Keratinocyte (primary cell): ENCODE results near the gene PNMA8B. TPM values are rescaled to one million over a fixed set of nuclear protein-coding genes. Genes with fewer than 3 reads are reported as not detected.
A peak's percentile ranks its signal among the peaks of the same experiment; 100 is the strongest.

Experiments used
- DNase-seq: peaks from one replicate; pipeline ENCODE4 v3.0.0-alpha.2; 2011; ENCODE audit warnings: low read depth, missing footprints, low spot score
- FAIRE-seq: peaks from 2 replicates; lab custom pipeline; 2011; peaks lifted over from hg19 to GRCh38; lab: Jason Lieb, UNC
- H2AFZ ChIP-seq: 2 replicates; pipeline ENCODE4 v1.6.0; 2012; ENCODE audit warnings: low read length, control low read depth, inconsistent platforms; ENCODE audit not compliant: control insufficient read depth
- H3K27ac ChIP-seq: 2 replicates; pipeline ENCODE4 v1.5.1; 2011; ENCODE audit warnings: low read length; ENCODE audit not compliant: control insufficient read depth, insufficient read depth
- H3K27me3 ChIP-seq: 3 replicates; pipeline ENCODE4 v1.6.0; 2011; ENCODE audit warnings: low read length; ENCODE audit not compliant: control insufficient read depth, insufficient read depth; ENCODE audit errors: extremely low read depth
- H3K36me3 ChIP-seq, 2 experiments: 2 replicates in 1 of 2; 3 replicates in 1 of 2; pipeline ENCODE4 v1.5.1; 2011; ENCODE audit warnings: low read length in 2 of 2, mild to moderate bottlenecking in 1 of 2; ENCODE audit not compliant: control insufficient read depth in 2 of 2, insufficient read depth in 2 of 2; ENCODE audit errors: extremely low read depth in 1 of 2
- H3K4me1 ChIP-seq: 3 replicates; pipeline ENCODE4 v1.5.1; 2011; ENCODE audit warnings: low read length; ENCODE audit not compliant: control insufficient read depth, insufficient read depth; ENCODE audit errors: extremely low read depth
- H3K4me2 ChIP-seq: 3 replicates; pipeline ENCODE4 v1.6.0; 2011; ENCODE audit warnings: low read depth, low read length; ENCODE audit not compliant: control insufficient read depth, insufficient read depth; ENCODE audit errors: extremely low read depth
- H3K4me3 ChIP-seq, 3 experiments: fragments of 200-600 bp in 1 of 3; sonication (generic) in 1 of 3; 2 replicates in 2 of 3; 3 replicates in 1 of 3; pipeline ENCODE4 v1.5.1; 2011 to 2016; ENCODE audit warnings: low read length in 3 of 3, mild to moderate bottlenecking in 3 of 3, control low read depth in 2 of 3, inconsistent platforms in 1 of 3, low read depth in 1 of 3, mixed read lengths in 1 of 3, mixed run types in 1 of 3, moderate library complexity in 1 of 3; ENCODE audit not compliant: control insufficient read depth in 2 of 3, insufficient read depth in 2 of 3; ENCODE audit errors: extremely low read depth in 1 of 3
- H3K79me2 ChIP-seq: 2 replicates; pipeline ENCODE4 v1.6.0; 2012; ENCODE audit warnings: low read length; ENCODE audit not compliant: control insufficient read depth, insufficient read depth
- H3K9ac ChIP-seq: 3 replicates; pipeline ENCODE4 v1.6.0; 2011; ENCODE audit warnings: low read length; ENCODE audit not compliant: control insufficient read depth, insufficient read depth; ENCODE audit errors: extremely low read depth
- H3K9me1 ChIP-seq: 3 replicates; pipeline ENCODE4 v1.6.0; 2011; ENCODE audit warnings: low read length; ENCODE audit not compliant: control insufficient read depth, insufficient read depth; ENCODE audit errors: extremely low read depth
- H3K9me3 ChIP-seq: 2 replicates; pipeline ENCODE4 v1.5.1; 2012; ENCODE audit warnings: low read depth, low read length; ENCODE audit not compliant: control insufficient read depth
- H4K20me1 ChIP-seq: 3 replicates; pipeline ENCODE4 v1.6.0; 2011; ENCODE audit warnings: low read length; ENCODE audit not compliant: control insufficient read depth, insufficient read depth; ENCODE audit errors: extremely low read depth
- CTCF ChIP-seq, 3 experiments: IDR thresholded peaks in 1 of 3; conservative IDR thresholded peaks in 1 of 3; optimal IDR thresholded peaks in 1 of 3; 2 replicates in 2 of 3; 3 replicates in 1 of 3; pipeline versions ENCODE3 to v1.5.1; 2011; ENCODE audit warnings: low read length in 3 of 3, mild to moderate bottlenecking in 3 of 3, moderate library complexity in 2 of 3, control low read depth in 1 of 3, inconsistent platforms in 1 of 3; ENCODE audit not compliant: insufficient read depth in 2 of 3; ENCODE audit errors: extremely low read depth in 1 of 3
- EZH2 ChIP-seq: IDR thresholded peaks from one replicate; pipeline ENCODE4 v1.6.1; 2012; ENCODE audit warnings: inconsistent platforms, mild to moderate bottlenecking, low read length, moderate library complexity
- dilution Hi-C: fragments of 300-500 bp; cut with MboI; formaldehyde crosslinking; loops from one replicate; pipeline ENCODE4 v1.7.0; 2020; ENCODE audit warnings: low sequenced_read_pairs; ENCODE audit not compliant: extremely low pct_ligation_motif_present
- polyA plus RNA-seq, 5 experiments: library from polyadenylated mRNA; depleted of rRNA in 3 of 5; stranded (reverse) in 3 of 5; stranded (forward) in 1 of 5; unstranded in 1 of 5; fragments of >200 nt; gene quantifications; 1 replicate in 1 of 5; 2 replicates in 3 of 5; 3 replicates in 1 of 5; pipeline versions ENCODE4 v1.2.1 to v1.2.3, GENCODE V29; 2011 to 2012; ENCODE audit warnings: missing spikeins in 2 of 5, low read depth in 1 of 5, low replicate concordance in 1 of 5

PNMA8B gene
- polyA plus RNA-seq, 1 donor (not counting 4 experiments of a cell fraction or from before 2014, with no cell fraction given): not detected

GRCh38 chr19:46487178-46487801, 8.4 kb downstream of the PNMA8B start:
- H3K36me3 ChIP-seq: no peaks in the 10 kb centered on the region
- peaks cover 6% of the 10 kb centered on the region for H3K4me1 ChIP-seq
- no peak for TF ChIP-seq EZH2
- no peaks in the 10 kb centered on the region for H4K20me1 ChIP-seq
- peak overlapping the region; percentile 23 for H3K9ac ChIP-seq
- no peak overlapping the region for H3K27ac ChIP-seq
- H3K27me3 ChIP-seq: peaks cover 31% of the 10 kb centered on the region
- H3K79me2 ChIP-seq: no peaks in the 10 kb centered on the region
- peak overlapping the region; percentile 59 for H2AFZ ChIP-seq
- H3K9me1 ChIP-seq: no peaks in the 10 kb centered on the region
- FAIRE-seq (no peak), DNase-seq (no peak)
- H3K9me3 ChIP-seq: no peaks in the 10 kb centered on the region
- dilution Hi-C loops: no loop called here
- H3K4me2 ChIP-seq: peak overlapping the region; percentile 83
- H3K4me3 ChIP-seq: peak overlapping the region in 1 of 3 experiments; percentile 15

GRCh38 chr19:46486358-46486757, 9.3 kb downstream of the PNMA8B start:
- Histone ChIP-seq H3K4me1 (peaks cover 6% of the 10 kb centered on the region), H3K27ac (no peak overlapping the region), H4K20me1 (no peaks in the 10 kb centered on the region), H3K4me2 (no peak overlapping the region), H3K79me2 (no peaks in the 10 kb centered on the region), H3K9me1 (no peaks in the 10 kb centered on the region), H3K36me3 (no peaks in the 10 kb centered on the region), H3K9ac (no peak overlapping the region), H3K9me3 (no peaks in the 10 kb centered on the region), H2AFZ (no peak overlapping the region), H3K4me3 (no peak overlapping the region), H3K27me3 (peaks cover 23% of the 10 kb centered on the region)
- FAIRE-seq (no peak), DNase-seq (no peak)
- dilution Hi-C loops: no loop called here
- TF ChIP-seq CTCF (optimal IDR thresholded peaks at IDR 0.05 in 1 of 3, IDR thresholded peaks at IDR 0.05 in 1 of 3, conservative IDR thresholded peaks at IDR 0.05 in 1 of 3; ENCODE audit: extremely low read depth in 1 of 3, insufficient read depth in 2 of 3, low read length in 3 of 3) (no peak), EZH2 (no peak)

- TF ChIP-seq EZH2 (no peak), CTCF (optimal IDR thresholded peaks at IDR 0.05 in 1 of 3, IDR thresholded peaks at IDR 0.05 in 1 of 3, conservative IDR thresholded peaks at IDR 0.05 in 1 of 3; ENCODE audit: extremely low read depth in 1 of 3, insufficient read depth in 2 of 3, low read length in 3 of 3) (no peak)
- Histone ChIP-seq H3K27ac (no peak overlapping the region), H2AFZ (no peak overlapping the region), H3K9me3 (no peaks in the 10 kb centered on the region), H3K4me3 (no peak overlapping the region), H3K9ac (no peak overlapping the region), H3K79me2 (no peaks in the 10 kb centered on the region), H3K4me1 (peaks cover 6% of the 10 kb centered on the region), H3K27me3 (peaks cover 10% of the 10 kb centered on the region), H3K36me3 (no peaks in the 10 kb centered on the region), H3K4me2 (no peak overlapping the region), H3K9me1 (no peaks in the 10 kb centered on the region), H4K20me1 (no peaks in the 10 kb centered on the region)
- dilution Hi-C loops: no loop called here
- no peak for FAIRE-seq
- no peak for DNase-seq
Observed at GRCh38 chr19:46484656-46485055, 11.0 kb downstream of the PNMA8B start.
